Measurements from ENCODE around the gene RAB8B. TPM values are rescaled to one million over a fixed set of nuclear protein-coding genes. Genes with fewer than 3 reads are reported as not detected.

RAB8B gene
- total RNA-seq, 1 experiment from 2014 or later = 8.5 TPM

- Histone ChIP-seq H3K27ac (ENCODE audit: low read length) (no peak overlapping the region; the same call in 1 of the 2 replicates), H3K9ac (ENCODE audit: low read length) (no peak overlapping the region), H3K79me2 (ENCODE audit: low read length) (peaks cover 14% of the 10 kb centered on the region), H3F3A (ENCODE audit: low read length, unreplicated experiment) (no peaks in the 10 kb centered on the region), H3K4me3 (ENCODE audit: low read length) (no peak overlapping the region), H3K4me1 (ENCODE audit: insufficient read depth, low read length) (peaks cover 30% of the 10 kb centered on the region), H3K4me2 (ENCODE audit: low read length) (peak overlapping the region; percentile 26), H3K9me2 (replicated peaks; ENCODE audit: low read length) (no peaks in the 10 kb centered on the region), H3K9me3 (ENCODE audit: low read length) (no peaks in the 10 kb centered on the region), H3K27me3 (ENCODE audit: low read length) (no peaks in the 10 kb centered on the region), H3K36me3 (ENCODE audit: low read depth, low read length) (no peaks in the 10 kb centered on the region), H2AFZ (ENCODE audit: low read length) (peak overlapping the region; percentile 50; the same call in 1 of the 2 replicates), H4K20me1 (ENCODE audit: low read length) (no peaks in the 10 kb centered on the region)
- no TSS peak for BruUV-seq (replicated peaks)
- POLR2A ChIA-PET (ENCODE audit: unreplicated experiment) = no interaction called here
- intact Hi-C loops (cut with micrococcal nuclease) = no loop called here
- CTCF ChIA-PET = interaction anchor here (0.5 to 0.7 kb wide), 2 partner anchors 91 to 138 kb away, joined by 3 to 4 read pairs; no protein-coding TSS in a partner anchor
- peak; percentile 60 for DNase-seq
- no peak for ATAC-seq
- no peak for TF ChIP-seq CTCF (conservative IDR thresholded peaks at IDR 0.05; ENCODE audit: low read depth, low read length)
- TF ChIP-seq EZH2 (IDR thresholded peaks at IDR 0.05; ENCODE audit: low read length, unreplicated experiment) = no peak
- no peak for TF ChIP-seq EZH2phosphoT487 (IDR thresholded peaks at IDR 0.05; ENCODE audit: borderline replicate concordance, low read length)
Observed at GRCh38 chr15:63186065-63186464, 3.3 kb upstream of the RAB8B start.

GRCh38 chr15:63187589-63188226, 1.7 kb upstream of the RAB8B start:
- peaks cover 31% of the 10 kb centered on the region for H3K79me2 ChIP-seq (ENCODE audit: low read length)
- H3K36me3 ChIP-seq (ENCODE audit: low read depth, low read length) = no peaks in the 10 kb centered on the region
- H3F3A ChIP-seq (ENCODE audit: low read length, unreplicated experiment) = no peaks in the 10 kb centered on the region
- TF ChIP-seq EZH2phosphoT487 (IDR thresholded peaks at IDR 0.05; ENCODE audit: borderline replicate concordance, low read length) (no peak), CTCF (conservative IDR thresholded peaks at IDR 0.05; ENCODE audit: low read depth, low read length) (no peak), EZH2 (IDR thresholded peaks at IDR 0.05; ENCODE audit: low read length, unreplicated experiment) (no peak)
- H3K9ac ChIP-seq (ENCODE audit: low read length) = no peak overlapping the region
- H3K27me3 ChIP-seq (ENCODE audit: low read length) = no peaks in the 10 kb centered on the region
- no peak overlapping the region for H2AFZ ChIP-seq (ENCODE audit: low read length)
- no peak overlapping the region for H3K4me3 ChIP-seq (ENCODE audit: low read length)
- DNase-seq (no peak), ATAC-seq (no peak)
- BruUV-seq (replicated peaks) = no TSS peak
- H3K27ac ChIP-seq (ENCODE audit: low read length) = no peak overlapping the region
- no peaks in the 10 kb centered on the region for H3K9me2 ChIP-seq (replicated peaks; ENCODE audit: low read length)
- no peak overlapping the region for H3K4me2 ChIP-seq (ENCODE audit: low read length)
- no peaks in the 10 kb centered on the region for H4K20me1 ChIP-seq (ENCODE audit: low read length)
- CTCF ChIA-PET = no interaction called here
- POLR2A ChIA-PET (ENCODE audit: unreplicated experiment) = no interaction called here
- H3K9me3 ChIP-seq (ENCODE audit: low read length) = no peaks in the 10 kb centered on the region
- peaks cover 33% of the 10 kb centered on the region for H3K4me1 ChIP-seq (ENCODE audit: insufficient read depth, low read length)
- intact Hi-C loops (cut with micrococcal nuclease) = no loop called here

- intact Hi-C loops (cut with micrococcal nuclease) = no loop called here
- H3K4me2 ChIP-seq (ENCODE audit: low read length) = peak overlapping the region; percentile 95
- ATAC-seq (peak; percentile 8), DNase-seq (no peak)
- ChIA-PET POLR2A (ENCODE audit: unreplicated experiment) (no interaction called here), CTCF (no interaction called here)
- no peaks in the 10 kb centered on the region for H3F3A ChIP-seq (ENCODE audit: low read length, unreplicated experiment)
- peak overlapping the region; percentile 89 for H3K4me3 ChIP-seq (ENCODE audit: low read length)
- H4K20me1 ChIP-seq (ENCODE audit: low read length) = no peaks in the 10 kb centered on the region
- peak overlapping the region; percentile 71 for H3K9ac ChIP-seq (ENCODE audit: low read length)
- peak overlapping the region; percentile 99 for H2AFZ ChIP-seq (ENCODE audit: low read length)
- peaks cover 38% of the 10 kb centered on the region for H3K79me2 ChIP-seq (ENCODE audit: low read length)
- no TSS peak for BruUV-seq (replicated peaks)
- no peaks in the 10 kb centered on the region for H3K9me2 ChIP-seq (replicated peaks; ENCODE audit: low read length)
- H3K27ac ChIP-seq (ENCODE audit: low read length) = no peak overlapping the region
- H3K4me1 ChIP-seq (ENCODE audit: insufficient read depth, low read length) = peaks cover 32% of the 10 kb centered on the region
- no peaks in the 10 kb centered on the region for H3K36me3 ChIP-seq (ENCODE audit: low read depth, low read length)
- no peaks in the 10 kb centered on the region for H3K9me3 ChIP-seq (ENCODE audit: low read length)
- no peak for TF ChIP-seq EZH2phosphoT487 (IDR thresholded peaks at IDR 0.05; ENCODE audit: borderline replicate concordance, low read length)
- no peaks in the 10 kb centered on the region for H3K27me3 ChIP-seq (ENCODE audit: low read length)
Observed at GRCh38 chr15:63188247-63188925, 1.0 kb upstream of the RAB8B start.
